RWPE2 (cell line): ENCODE measurements around the gene SLC25A47.

Experiments used
- ATAC-seq: fragments of 200-7000 bp; cut with Tn5 transposase; 3 replicates; pipeline ENCODE4 v1.9.1; 2021; ENCODE audit warnings: low read depth
- DNase-seq: peaks from one replicate; pipeline ENCODE4 v3.0.0-alpha.2; 2020; ENCODE audit warnings: low spot score
- H3K27ac ChIP-seq: fragments of 450-650 bp; 2 replicates; pipeline ENCODE4 v1.5.1; 2017; ENCODE audit warnings: mild to moderate bottlenecking; ENCODE audit not compliant: poor library complexity, severe bottlenecking
- H3K27me3 ChIP-seq: fragments of 250-450 bp; sonication (Bioruptor Pico); 2 replicates; pipeline ENCODE4 v1.5.1; 2021; ENCODE audit warnings: mild to moderate bottlenecking, moderate library complexity; ENCODE audit not compliant: insufficient read depth, poor library complexity, severe bottlenecking
- H3K36me3 ChIP-seq: fragments of 250-450 bp; sonication (Bioruptor Pico); 2 replicates; pipeline ENCODE4 v1.5.1; 2020; ENCODE audit warnings: low read depth, mild to moderate bottlenecking, moderate library complexity
- H3K4me1 ChIP-seq: fragments of 250-450 bp; sonication (Bioruptor Pico); 2 replicates; pipeline ENCODE4 v1.5.1; 2021; ENCODE audit warnings: mild to moderate bottlenecking, moderate library complexity; ENCODE audit not compliant: insufficient read depth, poor library complexity, severe bottlenecking
- H3K4me3 ChIP-seq: fragments of 250-450 bp; sonication (Bioruptor Pico); 2 replicates; pipeline ENCODE4 v1.5.1; 2021; ENCODE audit warnings: mild to moderate bottlenecking, moderate library complexity; ENCODE audit not compliant: severe bottlenecking
- H3K9me3 ChIP-seq: fragments of 250-450 bp; sonication (Bioruptor Pico); 2 replicates; pipeline ENCODE4 v1.5.1; 2021; ENCODE audit warnings: mild to moderate bottlenecking, moderate library complexity; ENCODE audit not compliant: severe bottlenecking
- CTCF ChIP-seq: fragments of 450-650 bp; IDR thresholded peaks from one replicate; pipeline ENCODE4 v1.5.1; 2017; ENCODE audit warnings: mild to moderate bottlenecking, moderate library complexity; ENCODE audit not compliant: poor library complexity, severe bottlenecking

Gene SLC25A47

GRCh38 chr14:100328495-100329163 lies 5.5 kb downstream of the SLC25A47 start:
- Histone ChIP-seq H3K4me1 (no peaks in the 10 kb centered on the region), H3K9me3 (no peaks in the 10 kb centered on the region), H3K4me3 (no peak overlapping the region), H3K27ac (no peak overlapping the region), H3K36me3 (peaks cover 4% of the 10 kb centered on the region; the same call in 1 of the 2 replicates), H3K27me3 (no peaks in the 10 kb centered on the region)
- TF ChIP-seq CTCF = no peak
- DNase-seq (no peak), ATAC-seq (no peak)

DNA sequence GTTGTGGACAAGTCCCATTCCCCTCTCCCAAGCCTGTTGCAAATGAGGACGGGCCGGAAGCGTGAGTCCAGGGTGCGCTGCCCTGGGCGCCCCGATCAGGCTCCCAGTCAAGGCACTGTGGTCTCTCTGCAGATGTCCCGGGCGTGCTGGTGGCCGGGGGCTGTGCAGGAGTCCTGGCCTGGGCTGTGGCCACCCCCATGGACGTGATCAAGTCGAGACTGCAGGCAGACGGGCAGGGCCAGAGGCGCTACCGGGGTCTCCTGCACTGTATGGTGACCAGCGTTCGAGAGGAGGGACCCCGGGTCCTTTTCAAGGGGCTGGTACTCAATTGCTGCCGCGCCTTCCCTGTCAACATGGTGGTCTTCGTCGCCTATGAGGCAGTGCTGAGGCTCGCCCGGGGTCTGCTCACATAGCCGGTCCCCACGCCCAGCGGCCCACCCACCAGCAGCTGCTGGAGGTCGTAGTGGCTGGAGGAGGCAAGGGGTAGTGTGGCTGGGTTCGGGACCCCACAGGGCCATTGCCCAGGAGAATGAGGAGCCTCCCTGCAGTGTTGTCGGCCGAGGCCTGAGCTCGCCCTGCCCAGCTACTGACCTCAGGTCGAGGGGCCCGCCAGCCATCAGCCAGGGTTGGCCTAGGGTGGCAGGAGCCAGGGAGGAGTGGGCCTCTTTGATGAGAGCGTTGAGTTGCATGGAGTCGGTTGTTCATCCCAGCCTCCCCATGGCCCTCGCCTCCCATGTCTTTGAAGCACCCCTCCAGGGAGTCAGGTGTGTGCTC lies 6.3 kb downstream of the SLC25A47 start:
- no peak for TF ChIP-seq CTCF
- ATAC-seq (no peak), DNase-seq (no peak)
- no peak overlapping the region for H3K27ac ChIP-seq
- H3K27me3 ChIP-seq = no peaks in the 10 kb centered on the region
- H3K36me3 ChIP-seq = peaks cover 10% of the 10 kb centered on the region
- H3K9me3 ChIP-seq = no peaks in the 10 kb centered on the region
- H3K4me1 ChIP-seq = no peaks in the 10 kb centered on the region
- H3K4me3 ChIP-seq = no peak overlapping the region

- no peak overlapping the region for H3K4me3 ChIP-seq
- no peak for TF ChIP-seq CTCF
- DNase-seq = no peak
- H3K27ac ChIP-seq = no peak overlapping the region
- no peaks in the 10 kb centered on the region for H3K4me1 ChIP-seq
- ATAC-seq = no peak
- H3K36me3 ChIP-seq = peaks cover 16% of the 10 kb centered on the region
- no peaks in the 10 kb centered on the region for H3K27me3 ChIP-seq
- H3K9me3 ChIP-seq = no peaks in the 10 kb centered on the region
These were observed 6.8 kb downstream of the SLC25A47 start for GRCh38 chr14:100330007-100330344.

GRCh38 chr14:100330388-100330931 lies 7.3 kb downstream of the SLC25A47 start:
- H3K27me3 ChIP-seq = no peaks in the 10 kb centered on the region
- ATAC-seq (no peak), DNase-seq (no peak)
- no peak overlapping the region for H3K27ac ChIP-seq
- no peak for TF ChIP-seq CTCF
- peaks cover 18% of the 10 kb centered on the region for H3K36me3 ChIP-seq
- no peaks in the 10 kb centered on the region for H3K4me1 ChIP-seq
- no peaks in the 10 kb centered on the region for H3K9me3 ChIP-seq
- no peak overlapping the region for H3K4me3 ChIP-seq
